Spleen (tissue), 7 donors: ENCODE measurements around the gene MATN1.

Experiments
- CTCF ChIP-seq, 11 experiments: fragments of 200-600 bp in 7 of 11; fragments of 450-650 bp in 4 of 11; sonication (generic) in 4 of 11; IDR thresholded peaks in 8 of 11; conservative IDR thresholded peaks in 3 of 11; 1 replicate in 7 of 11; 2 replicates in 4 of 11; pipeline versions ENCODE4 v1.4.0 to v1.8.0; 2016 to 2021; ENCODE audit warnings: antibody characterized with exemption in 11 of 11, inconsistent platforms in 4 of 11, mild to moderate bottlenecking in 1 of 11
- POLR2AphosphoS5 ChIP-seq, 3 donors: sonication (generic); formaldehyde crosslinking; IDR thresholded peaks; one replicate each; pipeline ENCODE4 v1.5.1; 2017; ENCODE audit warnings: antibody characterized with exemption in 3 of 3
- donor health status: DM: no; HTN: no; CAD: no; lungs with moderate emphysema.
- donor health status: DM: no; HTN: no; CAD: no.
- donor health status: DM: no; HTN: no; CAD: no.

- no peak for TF ChIP-seq POLR2AphosphoS5 (IDR thresholded peaks at IDR 0.05)
- no peak for TF ChIP-seq CTCF (IDR thresholded peaks at IDR 0.05 in 8 of 11, conservative IDR thresholded peaks at IDR 0.05 in 3 of 11)
These were observed 19.7 kb upstream of the MATN1 start for GRCh38 chr1:30742963-30743559.
